Measurements from ENCODE around the gene RAB36.
A peak's percentile ranks its signal among the peaks of the same experiment; 100 is the strongest.

The RAB36 gene

DNA sequence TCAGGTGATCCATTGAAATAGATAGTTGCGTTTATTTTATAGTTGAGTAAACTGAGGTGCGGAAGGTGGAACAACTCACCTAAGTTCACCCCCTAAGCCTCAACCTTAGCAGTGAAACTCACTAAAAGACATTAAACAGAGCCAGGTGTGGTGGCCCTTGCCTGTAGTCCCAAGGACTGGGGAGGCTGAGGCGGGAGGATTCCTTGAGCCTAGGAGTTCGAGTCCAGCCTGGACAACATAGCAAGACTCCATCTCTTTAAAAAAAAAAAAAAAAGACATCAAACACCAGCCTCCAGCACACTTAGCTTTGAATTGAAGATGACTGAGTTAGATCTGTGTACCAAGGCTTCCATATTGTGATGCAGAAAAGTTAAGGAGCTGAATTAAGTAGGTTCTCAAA, 845 bp upstream of the RAB36 start:
- peak overlapping the region; percentile 43; the same call in 1 of the 2 replicates for H3K27ac ChIP-seq
- TF ChIP-seq, protein P1, sequence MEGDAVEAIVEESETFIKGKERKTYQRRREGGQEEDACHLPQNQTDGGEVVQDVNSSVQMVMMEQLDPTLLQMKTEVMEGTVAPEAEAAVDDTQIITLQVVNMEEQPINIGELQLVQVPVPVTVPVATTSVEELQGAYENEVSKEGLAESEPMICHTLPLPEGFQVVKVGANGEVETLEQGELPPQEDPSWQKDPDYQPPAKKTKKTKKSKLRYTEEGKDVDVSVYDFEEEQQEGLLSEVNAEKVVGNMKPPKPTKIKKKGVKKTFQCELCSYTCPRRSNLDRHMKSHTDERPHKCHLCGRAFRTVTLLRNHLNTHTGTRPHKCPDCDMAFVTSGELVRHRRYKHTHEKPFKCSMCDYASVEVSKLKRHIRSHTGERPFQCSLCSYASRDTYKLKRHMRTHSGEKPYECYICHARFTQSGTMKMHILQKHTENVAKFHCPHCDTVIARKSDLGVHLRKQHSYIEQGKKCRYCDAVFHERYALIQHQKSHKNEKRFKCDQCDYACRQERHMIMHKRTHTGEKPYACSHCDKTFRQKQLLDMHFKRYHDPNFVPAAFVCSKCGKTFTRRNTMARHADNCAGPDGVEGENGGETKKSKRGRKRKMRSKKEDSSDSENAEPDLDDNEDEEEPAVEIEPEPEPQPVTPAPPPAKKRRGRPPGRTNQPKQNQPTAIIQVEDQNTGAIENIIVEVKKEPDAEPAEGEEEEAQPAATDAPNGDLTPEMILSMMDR (IDR thresholded peaks at IDR 0.05): no peak
- TF ChIP-seq ZFX (IDR thresholded peaks at IDR 0.05; ENCODE audit: borderline replicate concordance): no peak

DNA sequence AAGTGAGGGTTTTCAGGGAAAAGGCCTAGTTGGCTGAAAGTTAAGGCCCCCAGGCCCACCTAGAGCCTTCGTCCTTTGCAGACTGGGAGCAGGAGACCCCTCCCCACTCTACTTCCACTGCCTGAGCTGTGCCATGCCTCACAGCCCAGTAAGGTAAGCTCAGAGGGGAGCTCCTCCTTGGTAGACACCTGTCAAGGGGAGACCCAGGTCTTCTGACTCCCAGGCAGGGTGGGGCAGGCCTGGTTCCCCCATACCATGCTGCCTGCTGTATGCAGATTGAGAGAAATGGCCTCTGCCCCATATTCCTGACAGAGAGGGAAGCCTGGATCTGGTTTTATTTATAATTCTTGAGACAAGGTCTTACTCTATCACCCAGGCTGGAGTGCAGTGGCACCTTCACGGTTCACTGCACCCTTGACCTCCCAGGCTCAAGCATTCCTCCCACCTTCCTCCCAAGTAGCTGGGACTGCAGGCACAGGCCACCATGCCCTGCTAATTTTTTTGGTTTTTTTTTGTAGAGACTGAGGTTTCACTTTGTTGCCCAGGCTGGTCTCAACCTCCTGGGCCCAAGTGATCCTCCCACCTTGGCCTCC, 697 bp downstream of the RAB36 start:
- TF ChIP-seq, protein P1 (IDR thresholded peaks at IDR 0.05): no peak
- TF ChIP-seq ZFX (IDR thresholded peaks at IDR 0.05; ENCODE audit: borderline replicate concordance): no peak
- peak overlapping the region; percentile 51 for H3K27ac ChIP-seq

DNA sequence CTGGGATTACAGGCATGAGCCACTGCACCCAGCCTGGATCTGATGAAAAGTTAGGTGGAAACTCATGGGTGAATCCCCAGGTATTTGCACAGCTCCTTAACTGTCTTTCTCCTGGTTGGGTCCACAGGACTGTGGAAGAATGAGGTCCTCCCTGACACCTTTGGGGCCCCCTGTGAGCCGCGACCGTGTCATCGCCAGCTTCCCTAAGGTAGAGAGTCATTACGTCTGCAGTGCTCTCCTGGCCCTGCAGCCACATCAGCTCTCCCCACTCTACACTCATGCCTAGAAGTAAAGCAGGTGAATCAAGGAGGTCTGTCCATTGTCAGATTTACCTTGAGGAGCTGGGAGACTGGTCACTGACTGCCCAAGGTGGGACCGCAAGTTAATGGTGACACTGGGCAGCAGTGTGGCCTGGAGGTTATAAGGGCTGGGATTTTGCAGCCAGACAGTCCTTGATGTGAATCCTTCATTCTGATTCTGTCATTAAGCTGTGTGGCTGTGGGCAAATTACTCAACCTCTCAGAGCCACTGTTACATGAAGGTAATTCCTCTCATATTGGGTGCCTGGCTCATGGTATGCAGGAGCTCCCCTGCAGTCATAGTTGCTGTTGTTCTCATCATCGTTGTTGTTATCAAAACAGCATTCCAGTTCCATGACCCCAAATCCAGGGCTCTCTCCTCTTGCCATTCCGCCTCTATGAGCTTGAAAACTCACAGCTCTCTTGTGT, 1.4 kb downstream of the RAB36 start:
- TF ChIP-seq, protein P1 (IDR thresholded peaks at IDR 0.05): no peak
- no peak for TF ChIP-seq ZFX (IDR thresholded peaks at IDR 0.05; ENCODE audit: borderline replicate concordance)

DNA sequence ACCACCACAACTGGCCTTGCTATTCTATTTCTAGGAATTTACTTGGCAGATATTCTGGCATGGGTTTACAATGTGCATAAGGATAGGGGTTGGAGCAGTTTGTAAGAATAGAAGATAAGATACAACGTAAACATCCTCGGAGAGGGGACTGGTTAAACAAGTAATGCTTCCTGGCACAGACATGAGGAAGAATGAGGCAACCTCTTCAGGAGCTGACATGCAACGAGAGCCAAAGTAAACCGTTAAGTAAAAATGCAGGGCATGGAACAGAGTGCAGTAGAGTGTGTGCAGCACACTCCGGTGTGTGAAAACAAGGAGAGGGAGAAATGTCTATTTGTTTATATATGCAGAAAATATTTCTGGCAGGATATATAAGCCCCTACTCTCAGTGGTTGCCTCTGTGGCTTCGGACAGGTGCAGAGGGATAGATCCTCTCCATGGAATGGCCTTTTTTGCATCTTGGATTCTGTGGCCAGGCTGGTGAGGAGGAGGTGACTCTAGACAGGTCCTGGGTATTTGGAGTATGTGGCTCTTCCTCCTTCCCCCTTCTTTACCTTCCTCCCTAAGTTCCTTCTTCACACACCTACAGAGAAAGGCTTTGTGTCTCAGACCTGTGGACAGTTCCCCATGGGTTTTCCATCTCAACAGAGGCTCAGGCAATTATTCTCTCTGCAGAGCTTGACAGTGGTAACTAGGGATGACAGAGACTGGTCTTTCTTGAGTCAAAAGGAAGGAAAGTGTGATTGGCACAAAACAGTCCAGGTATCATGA, 2.5 kb downstream of the RAB36 start:
- TF ChIP-seq, protein P1 (IDR thresholded peaks at IDR 0.05): no peak
- TF ChIP-seq ZFX (IDR thresholded peaks at IDR 0.05; ENCODE audit: borderline replicate concordance): no peak
- H3K27ac ChIP-seq: peak overlapping the region; percentile 73

More for the DNA sequence above, 1.4 kb downstream of the RAB36 start:
- H3K27ac ChIP-seq: peak overlapping the region; percentile 73

DNA sequence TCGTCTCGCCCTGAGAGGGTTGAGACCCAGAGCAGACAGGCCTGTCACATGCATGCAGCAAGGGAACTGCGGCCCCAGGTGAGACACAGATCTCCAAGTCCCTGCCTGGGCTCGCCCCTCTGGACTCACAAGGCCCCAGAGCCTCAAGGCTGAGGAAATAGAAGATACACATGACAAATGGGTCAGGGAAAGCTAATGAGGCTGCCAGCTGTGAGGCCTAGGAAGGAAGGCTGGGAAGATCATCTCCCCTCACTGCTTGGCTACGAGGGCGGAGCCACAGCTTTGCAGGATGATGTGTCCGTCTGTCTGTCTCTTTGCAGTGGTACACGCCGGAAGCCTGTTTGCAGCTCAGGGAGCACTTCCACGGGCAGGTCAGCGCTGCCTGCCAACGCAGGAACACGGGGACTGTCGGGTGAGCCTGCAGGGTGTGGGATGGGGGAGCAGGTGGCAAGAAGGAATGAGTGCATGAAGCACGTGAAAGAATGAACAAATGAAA, 4.5 kb downstream of the RAB36 start:
- TF ChIP-seq, protein P1 (IDR thresholded peaks at IDR 0.05): no peak
- TF ChIP-seq ZFX (IDR thresholded peaks at IDR 0.05; ENCODE audit: borderline replicate concordance): no peak
- H3K27ac ChIP-seq: no peak overlapping the region

DNA sequence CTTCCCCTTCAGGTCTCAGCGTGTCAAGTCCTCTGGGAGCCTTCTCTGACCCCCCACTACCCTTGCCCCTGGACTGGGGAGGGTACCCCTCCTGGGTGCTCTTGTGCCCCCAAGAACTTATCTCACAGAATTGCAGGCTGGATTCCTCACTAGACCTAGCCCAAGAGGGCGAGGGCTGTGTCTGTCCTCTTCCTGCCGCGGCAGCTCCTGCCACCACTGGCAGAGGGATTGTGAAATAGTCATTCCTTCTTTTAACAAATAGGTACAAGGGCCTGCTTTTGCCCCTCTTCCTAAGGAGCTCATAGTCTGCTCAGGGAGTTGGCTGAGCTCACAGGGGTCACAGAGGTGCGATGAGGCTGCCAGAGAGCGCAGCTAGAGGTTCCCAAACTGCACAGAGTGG, 5.5 kb downstream of the RAB36 start:
- H3K27ac ChIP-seq: no peak overlapping the region
- TF ChIP-seq, protein P1 (IDR thresholded peaks at IDR 0.05): no peak
- no peak for TF ChIP-seq ZFX (IDR thresholded peaks at IDR 0.05; ENCODE audit: borderline replicate concordance)
